Lower leg skin (tissue), 3 donors: ENCODE results near the gene COG2.
"Not testable (repeated sequence)": the region's sequence is repeated elsewhere in the genome, so short reads cannot be mapped to it uniquely, and the experiment has no call there.

ENCODE experiments used
- CTCF ChIP-seq, 3 donors: fragments of 450-650 bp; IDR thresholded peaks; one replicate each; pipeline ENCODE4 v1.5.1; 2016; ENCODE audit warnings: antibody characterized with exemption in 3 of 3, mild to moderate bottlenecking in 3 of 3, moderate library complexity in 2 of 3
- POLR2A ChIP-seq, 2 donors: fragments of 450-650 bp; IDR thresholded peaks; one replicate each; pipeline ENCODE4 v1.6.1; 2016 to 2017; ENCODE audit warnings: antibody characterized with exemption in 2 of 2, mild to moderate bottlenecking in 1 of 2, moderate library complexity in 1 of 2

DNA sequence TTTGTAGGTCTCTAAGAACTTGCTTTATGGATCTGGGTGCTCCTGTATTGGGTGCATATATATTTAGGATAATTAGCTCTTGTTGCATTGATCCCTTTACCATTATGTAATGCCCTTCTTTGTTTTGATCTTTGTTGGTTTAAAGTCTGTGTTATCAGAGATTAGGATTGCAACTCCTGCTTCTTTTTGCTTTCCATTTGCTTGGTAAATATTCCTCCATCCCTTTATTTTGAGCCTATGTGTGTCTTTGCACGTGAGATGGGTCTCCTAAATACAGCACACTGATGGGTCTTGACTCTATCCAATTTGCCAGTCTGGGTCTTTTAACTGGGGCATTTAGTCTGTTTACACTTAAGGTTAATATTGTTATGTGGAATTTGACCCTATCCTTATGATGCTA lies 14.4 kb downstream of the COG2 start:
- not testable (repeated sequence) for TF ChIP-seq CTCF, POLR2A (IDR thresholded peaks at IDR 0.05)
